NCI-H524 treated with DMSO at 0.1 percent for 48 hours (cell line): ENCODE data around the gene KIAA1671.

Source experiments
- DNase-seq: peaks from one replicate; lab custom pipeline; 2025; lab: John Stamatoyannopoulos, UW

KIAA1671 gene

DNA sequence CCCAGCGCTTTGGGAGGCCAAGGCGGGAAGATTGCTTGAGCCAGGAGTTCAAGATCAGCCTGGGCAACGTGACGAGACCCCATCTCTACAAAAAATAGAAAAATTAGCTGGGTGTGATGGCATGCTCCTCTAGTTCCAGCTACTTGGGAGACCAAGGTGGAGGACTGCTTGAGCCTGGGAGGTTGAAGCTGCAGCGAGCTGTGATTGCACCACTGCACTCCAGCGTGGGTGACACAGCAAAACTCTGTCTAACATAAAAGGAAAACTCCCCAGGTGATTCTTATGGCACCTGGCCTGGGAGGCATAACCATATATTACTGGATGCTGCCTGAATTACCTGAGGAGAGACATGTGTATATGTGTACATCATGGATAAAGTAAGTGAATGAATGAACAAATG is 29.1 kb downstream of the KIAA1671 start:
- DNase-seq = no peak

DNA sequence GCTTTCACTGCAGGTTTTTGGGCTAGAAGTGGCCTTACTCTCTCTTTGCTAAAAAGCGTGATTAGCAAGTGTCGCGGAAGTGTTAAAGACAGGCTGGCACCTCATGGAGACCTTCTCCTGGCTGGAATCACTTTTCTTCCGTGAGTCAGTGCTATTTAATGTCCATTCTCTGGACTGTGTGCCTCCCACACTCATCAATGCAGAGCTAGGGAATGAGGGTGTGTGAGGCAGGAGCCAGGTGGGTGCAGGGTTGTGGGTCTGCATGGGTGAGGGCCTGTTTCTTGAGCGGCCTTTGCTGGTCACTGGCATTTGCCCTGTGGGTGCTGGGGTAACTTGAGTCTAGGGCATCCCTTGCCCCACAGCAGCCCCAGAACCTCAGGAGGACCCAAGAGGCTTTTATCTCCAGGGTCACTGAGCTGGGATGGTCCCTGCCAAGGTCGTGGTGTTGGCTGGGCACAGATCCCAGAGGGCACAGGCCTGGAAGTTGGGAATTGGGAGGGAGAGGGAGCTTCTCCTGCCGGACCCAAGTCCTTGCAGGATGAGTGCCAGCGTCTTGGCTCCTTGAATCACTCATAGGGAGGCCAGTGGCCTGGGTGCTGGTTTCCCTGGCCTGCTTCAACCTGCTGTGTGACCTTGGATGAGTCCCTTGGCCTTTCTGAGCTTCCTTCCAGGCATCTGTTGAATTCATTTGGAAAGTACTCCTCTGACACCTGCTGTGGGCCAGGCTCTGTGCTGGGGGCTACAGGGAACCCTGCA is 30.0 kb downstream of the KIAA1671 start:
- DNase-seq = no peak

- no peak for DNase-seq
These were observed 30.6 kb downstream of the KIAA1671 start for GRCh38 chr22:24983151-24983550.

- DNase-seq = no peak
These were observed 31.6 kb downstream of the KIAA1671 start for GRCh38 chr22:24984122-24984521.

DNA sequence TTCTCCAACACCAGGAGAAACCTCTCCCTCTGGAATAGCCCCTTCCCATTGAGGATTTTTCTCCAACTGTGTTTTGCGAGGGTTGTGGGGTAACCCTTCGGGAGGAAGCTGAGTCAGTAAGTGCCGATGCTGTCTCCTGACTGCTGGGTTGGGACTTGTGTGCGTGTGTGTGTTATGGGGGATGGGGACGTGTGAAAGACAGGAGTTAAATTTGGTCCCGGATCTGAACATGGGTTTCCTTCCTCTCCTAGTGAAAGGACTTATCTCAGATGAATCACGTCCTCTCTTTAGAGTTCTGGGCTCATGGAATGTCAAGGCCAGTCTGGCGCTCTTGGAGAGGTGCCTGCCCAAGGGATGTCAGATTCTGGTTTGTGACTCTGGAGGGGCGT is 33.3 kb downstream of the KIAA1671 start:
- no peak for DNase-seq

GRCh38 chr22:24986816-24987215 is 34.3 kb downstream of the KIAA1671 start:
- no peak for DNase-seq

- no peak for DNase-seq
These were observed 36.6 kb downstream of the KIAA1671 start for GRCh38 chr22:24989135-24989534.

- no peak for DNase-seq
These were observed 37.0 kb downstream of the KIAA1671 start for GRCh38 chr22:24989541-24989951.

DNA sequence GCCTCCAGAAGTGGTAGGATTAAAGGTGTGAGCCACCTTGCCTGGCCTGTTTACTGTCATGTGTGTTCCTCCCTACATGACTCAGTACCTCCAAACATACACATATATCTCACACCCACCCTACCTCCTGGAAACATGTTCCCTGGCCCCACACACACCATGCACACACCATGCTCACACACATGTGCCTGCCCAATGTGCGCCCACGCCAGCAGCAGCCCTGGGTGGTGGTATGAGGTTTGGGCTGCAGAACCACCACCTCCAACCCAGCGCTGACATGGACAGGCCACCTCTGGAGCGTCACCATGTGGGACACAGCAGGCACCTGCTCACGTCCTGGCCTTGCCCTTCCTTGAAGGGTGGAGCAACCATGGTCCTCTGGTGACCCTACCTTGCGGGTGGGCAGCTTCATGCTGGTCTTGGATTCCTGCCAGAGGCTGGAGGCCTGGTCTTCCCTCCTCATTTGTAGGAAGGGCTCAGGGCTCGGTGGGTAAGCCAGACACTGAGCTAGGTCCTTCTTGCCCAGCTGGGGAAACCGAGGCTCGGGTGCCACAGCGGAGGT is 37.9 kb downstream of the KIAA1671 start:
- no peak for DNase-seq

- DNase-seq = no peak
These were observed 40.4 kb downstream of the KIAA1671 start for GRCh38 chr22:24992946-24993345.

- peak; percentile 73 for DNase-seq
These were observed 41.7 kb downstream of the KIAA1671 start for GRCh38 chr22:24994070-24994763.

- DNase-seq = peak; percentile 49
These were observed 43.2 kb downstream of the KIAA1671 start for GRCh38 chr22:24995649-24996180.

- DNase-seq = peak; percentile 96
These were observed 44.0 kb downstream of the KIAA1671 start for GRCh38 chr22:24996420-24996952.

DNA sequence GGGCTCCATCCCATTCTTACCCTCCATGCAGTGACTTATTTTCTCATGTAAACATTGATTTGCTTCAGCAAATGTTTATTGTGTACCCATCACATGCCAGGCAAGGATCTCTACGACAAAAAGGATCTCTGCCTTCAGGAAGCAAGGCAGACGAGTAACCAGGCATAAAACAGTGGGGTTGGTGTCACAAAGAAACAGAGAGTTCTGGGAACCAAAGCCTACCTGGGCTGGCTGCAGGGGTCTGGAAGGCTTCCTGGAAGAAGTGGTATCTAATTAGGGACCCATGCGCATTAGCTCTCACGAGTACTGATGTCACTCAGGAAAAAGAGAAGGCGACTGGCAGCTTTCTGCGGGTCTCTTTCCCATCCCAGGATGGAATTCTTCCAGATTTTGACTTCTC is 44.5 kb downstream of the KIAA1671 start:
- no peak for DNase-seq

GRCh38 chr22:25000686-25001085 is 48.2 kb downstream of the KIAA1671 start:
- DNase-seq = no peak

GRCh38 chr22:25002241-25002985 is 49.9 kb downstream of the KIAA1671 start:
- DNase-seq = no peak

DNA sequence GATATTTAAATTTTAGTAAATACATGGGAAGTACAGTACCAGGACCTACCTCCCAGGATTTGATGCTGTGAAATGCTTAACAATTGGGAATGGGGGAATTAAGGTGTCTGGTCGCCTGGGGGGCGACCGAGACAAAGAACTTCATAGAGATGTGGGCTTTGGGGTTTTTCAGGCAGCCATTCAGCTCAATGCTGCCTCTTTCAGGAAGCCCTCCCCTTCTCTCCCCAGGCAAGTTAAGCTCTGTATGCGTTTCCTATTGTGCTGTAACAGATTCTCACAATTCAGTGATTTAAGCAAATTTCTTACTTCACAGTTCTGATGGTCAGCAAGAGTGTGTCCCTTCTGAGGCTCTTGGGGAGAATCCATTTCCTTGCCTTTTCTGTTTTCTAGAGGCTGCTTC is 53.8 kb downstream of the KIAA1671 start:
- DNase-seq = no peak

- DNase-seq = no peak
These were observed 55.1 kb downstream of the KIAA1671 start for GRCh38 chr22:25007444-25008106.

- DNase-seq = no peak
These were observed 56.1 kb downstream of the KIAA1671 start for GRCh38 chr22:25008666-25009065.

GRCh38 chr22:25012741-25013143 is 60.2 kb downstream of the KIAA1671 start:
- DNase-seq = no peak

DNA sequence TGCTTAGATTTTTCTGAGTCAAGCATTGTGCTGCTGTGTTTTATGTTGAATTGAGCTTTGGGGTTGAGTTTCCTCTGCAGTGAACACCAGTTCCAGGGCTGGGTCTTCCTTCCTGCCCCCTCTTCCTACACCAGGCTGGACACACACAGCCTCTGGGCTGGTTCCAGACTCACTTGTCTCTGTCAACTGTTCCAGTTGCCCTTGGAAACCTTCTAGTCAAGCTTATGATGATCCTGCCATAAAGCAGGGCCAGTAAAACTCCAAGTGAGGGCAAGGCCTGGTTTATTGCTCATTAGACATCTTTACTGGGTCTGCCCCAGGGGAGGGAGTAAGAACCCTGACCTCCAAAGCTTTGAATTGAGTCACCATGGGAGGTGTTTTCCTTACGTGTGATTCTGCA is 61.1 kb downstream of the KIAA1671 start:
- no peak for DNase-seq
